ENCODE data around the gene GRPEL1.

- TF ChIP-seq EZH2 (IDR thresholded peaks at IDR 0.05; ENCODE audit: low read length, missing control alignments) (no peak), CTCF (conservative IDR thresholded peaks at IDR 0.05 in 1 of 2, IDR thresholded peaks at IDR 0.05 in 1 of 2; ENCODE audit: low read depth in 1 of 2, low read length in 2 of 2) (no peak)
Observed at GRCh38 chr4:7025040-7025602, 42.7 kb downstream of the GRPEL1 start.

Data from fibroblast of lung (primary cell).